ENCODE data around the gene E2F1.

E2F1 gene

DNA sequence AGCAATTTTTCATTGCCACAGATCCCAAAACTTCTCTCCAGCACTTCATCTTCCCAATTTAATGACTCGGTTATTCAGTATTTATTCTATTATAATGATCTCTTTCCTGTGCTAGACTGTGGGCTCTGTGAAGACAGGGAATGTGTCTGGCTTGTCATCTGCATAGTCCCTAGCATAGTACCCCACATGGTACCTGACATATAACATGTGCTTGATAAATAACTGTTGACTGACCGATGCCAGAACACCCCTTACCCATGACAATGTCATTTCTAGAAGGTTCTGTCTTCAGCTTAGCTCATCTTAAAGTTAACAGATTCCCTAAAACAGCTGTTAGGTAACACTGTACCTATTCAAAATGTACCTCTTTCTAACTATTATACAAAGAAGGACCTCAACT is 30.3 kb upstream of the E2F1 start:
- Histone ChIP-seq H3K4me3 (no peak overlapping the region), H3K9me3 (no peaks in the 10 kb centered on the region), H3K4me1 (peaks cover 0 to 23% (median 14%) of the 10 kb centered on the region in 4 donors), H3K27ac (no peak overlapping the region), H3K27me3 (no peaks in the 10 kb centered on the region), H3K36me3 (peaks cover 14 to 41% (median 26%) of the 10 kb centered on the region in 3 donors)
- intact Hi-C loops (cut with DNase I; ENCODE audit: low total_unique reads): no loop called here
- TF ChIP-seq, protein P1, sequence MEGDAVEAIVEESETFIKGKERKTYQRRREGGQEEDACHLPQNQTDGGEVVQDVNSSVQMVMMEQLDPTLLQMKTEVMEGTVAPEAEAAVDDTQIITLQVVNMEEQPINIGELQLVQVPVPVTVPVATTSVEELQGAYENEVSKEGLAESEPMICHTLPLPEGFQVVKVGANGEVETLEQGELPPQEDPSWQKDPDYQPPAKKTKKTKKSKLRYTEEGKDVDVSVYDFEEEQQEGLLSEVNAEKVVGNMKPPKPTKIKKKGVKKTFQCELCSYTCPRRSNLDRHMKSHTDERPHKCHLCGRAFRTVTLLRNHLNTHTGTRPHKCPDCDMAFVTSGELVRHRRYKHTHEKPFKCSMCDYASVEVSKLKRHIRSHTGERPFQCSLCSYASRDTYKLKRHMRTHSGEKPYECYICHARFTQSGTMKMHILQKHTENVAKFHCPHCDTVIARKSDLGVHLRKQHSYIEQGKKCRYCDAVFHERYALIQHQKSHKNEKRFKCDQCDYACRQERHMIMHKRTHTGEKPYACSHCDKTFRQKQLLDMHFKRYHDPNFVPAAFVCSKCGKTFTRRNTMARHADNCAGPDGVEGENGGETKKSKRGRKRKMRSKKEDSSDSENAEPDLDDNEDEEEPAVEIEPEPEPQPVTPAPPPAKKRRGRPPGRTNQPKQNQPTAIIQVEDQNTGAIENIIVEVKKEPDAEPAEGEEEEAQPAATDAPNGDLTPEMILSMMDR (IDR thresholded peaks at IDR 0.05): no peak
- DNase-seq: no peak

DNA sequence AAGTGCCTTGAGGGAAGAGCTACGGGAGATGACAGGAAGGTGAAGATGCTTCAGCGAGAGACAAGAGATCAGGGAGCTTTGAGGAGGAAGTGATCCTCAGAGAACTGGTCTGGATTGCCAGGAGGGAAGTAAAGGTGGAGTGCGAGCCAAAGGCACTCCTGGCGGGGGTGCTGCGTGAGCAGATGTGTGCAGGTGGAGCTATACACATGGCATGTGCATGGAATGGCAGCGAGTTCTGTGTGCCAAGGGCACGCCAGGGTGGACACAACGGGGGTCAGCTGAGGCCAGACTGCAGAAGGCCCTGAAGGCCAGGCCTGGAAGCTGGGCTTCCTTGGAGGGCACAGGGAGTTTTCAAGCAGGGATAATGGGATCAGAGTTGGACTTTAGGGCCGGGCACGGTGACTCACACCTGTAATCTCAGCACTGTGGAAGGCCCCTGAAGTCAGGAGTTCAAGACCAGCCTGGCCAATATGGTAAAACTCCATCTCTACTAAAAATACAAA is 27.7 kb upstream of the E2F1 start:
- DNase-seq: no peak
- TF ChIP-seq, protein P1 (IDR thresholded peaks at IDR 0.05): no peak
- Histone ChIP-seq H3K27ac (no peak overlapping the region), H3K4me1 (peaks cover 0 to 8% (median 2%) of the 10 kb centered on the region in 4 donors), H3K27me3 (no peaks in the 10 kb centered on the region), H3K36me3 (peaks cover 14 to 53% (median 36%) of the 10 kb centered on the region in 3 donors), H3K9me3 (no peaks in the 10 kb centered on the region), H3K4me3 (no peak overlapping the region)
- intact Hi-C loops (cut with DNase I; ENCODE audit: low total_unique reads): no loop called here

DNA sequence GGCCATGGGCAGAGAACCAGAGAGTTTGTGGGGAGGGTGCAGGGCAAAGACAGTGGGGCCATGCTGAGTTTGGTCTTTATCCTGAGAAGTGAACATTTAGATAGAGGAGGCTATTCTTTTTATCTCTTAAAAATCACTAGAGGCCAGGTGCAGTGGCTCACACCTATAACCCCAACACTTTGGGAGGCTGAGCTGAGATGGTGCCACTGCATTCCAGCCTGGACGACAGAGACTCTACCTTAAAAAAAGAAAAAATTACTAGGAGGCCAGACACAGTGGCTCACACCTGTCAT is 25.2 kb upstream of the E2F1 start:
- Histone ChIP-seq H3K4me3 (no peak overlapping the region), H3K27ac (no peak overlapping the region), H3K4me1 (peaks cover 0 to 3% (median 0%) of the 10 kb centered on the region in 4 donors), H3K9me3 (no peaks in the 10 kb centered on the region), H3K27me3 (no peaks in the 10 kb centered on the region), H3K36me3 (peaks cover 29 to 68% (median 43%) of the 10 kb centered on the region in 3 donors)
- TF ChIP-seq, protein P1 (IDR thresholded peaks at IDR 0.05): no peak
- no peak for DNase-seq
- intact Hi-C loops (cut with DNase I; ENCODE audit: low total_unique reads): no loop called here

DNA sequence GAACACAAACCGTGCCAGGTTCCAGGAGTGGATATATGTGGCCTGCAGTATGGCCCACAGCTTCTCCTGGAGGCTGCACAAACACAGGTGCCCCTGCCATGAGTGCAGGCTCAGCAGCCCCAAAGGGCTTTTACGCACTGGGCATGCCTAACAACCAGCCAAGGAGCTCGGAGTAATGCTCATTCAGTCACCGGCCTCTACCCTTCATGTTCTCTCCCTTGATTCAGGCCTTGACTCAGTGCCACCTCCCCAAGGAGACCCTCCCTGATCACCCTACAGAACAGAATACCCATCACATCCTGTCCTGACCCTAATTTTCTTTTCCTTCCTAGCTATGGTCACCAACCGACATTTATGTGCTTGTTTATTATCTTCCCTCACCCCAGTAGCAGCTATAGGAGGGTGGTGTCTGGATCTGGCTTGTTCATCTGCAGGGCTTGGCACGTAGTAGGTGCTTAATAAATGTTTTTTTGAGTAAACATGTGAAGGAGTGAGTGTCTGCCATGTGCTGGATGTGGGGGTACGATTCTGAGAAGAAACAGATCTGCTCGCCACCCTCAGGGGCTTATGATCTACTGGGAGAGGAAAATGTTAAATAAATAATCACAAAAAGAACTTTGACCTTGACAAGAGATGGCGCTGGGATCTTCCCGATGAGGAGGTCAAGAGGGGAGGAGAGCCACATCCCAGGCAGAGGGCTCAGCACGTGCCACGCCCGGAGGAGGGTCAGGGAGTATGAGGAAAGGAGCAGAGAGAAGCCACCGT is 24.7 kb upstream of the E2F1 start:
- no peak for DNase-seq
- intact Hi-C loops (cut with DNase I; ENCODE audit: low total_unique reads): no loop called here
- Histone ChIP-seq H3K4me1 (no peaks in the 10 kb centered on the region), H3K36me3 (peaks cover 34 to 69% (median 43%) of the 10 kb centered on the region in 3 donors), H3K27me3 (no peaks in the 10 kb centered on the region), H3K4me3 (no peak overlapping the region), H3K27ac (no peak overlapping the region), H3K9me3 (no peaks in the 10 kb centered on the region)
- TF ChIP-seq, protein P1 (IDR thresholded peaks at IDR 0.05): no peak

DNA sequence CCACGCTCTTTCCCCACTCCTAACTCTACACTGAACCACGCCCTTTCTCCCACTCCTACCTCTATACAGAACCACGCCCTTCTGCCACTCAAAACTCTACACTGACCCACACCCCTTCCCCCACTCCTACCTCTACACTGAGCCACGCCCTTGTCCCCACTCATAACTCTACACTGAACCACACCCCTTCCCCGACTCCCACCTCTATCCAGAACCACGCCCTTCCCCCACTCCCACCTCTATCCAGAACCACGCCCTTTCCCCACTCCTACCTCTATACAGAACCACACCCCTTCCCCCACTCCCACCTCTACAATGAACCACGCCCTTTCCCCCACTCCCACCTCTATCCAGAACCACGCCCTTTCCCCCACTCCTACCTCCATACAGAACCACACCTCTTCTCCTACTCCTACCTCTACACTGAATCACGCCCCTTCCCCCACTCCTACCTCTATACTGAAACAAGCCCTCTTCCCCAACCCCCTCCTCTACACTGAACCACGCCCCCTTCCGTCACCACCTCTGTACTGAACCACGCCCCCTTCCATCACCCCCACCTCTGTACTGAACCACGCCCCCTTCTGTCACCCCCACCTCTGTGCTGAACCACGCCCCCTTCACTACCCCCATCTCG is 23.8 kb upstream of the E2F1 start:
- DNase-seq: no peak
- H3K27ac ChIP-seq: no peak overlapping the region
- TF ChIP-seq, protein P1 (IDR thresholded peaks at IDR 0.05): no peak
- H3K9me3 ChIP-seq: no peaks in the 10 kb centered on the region
- H3K27me3 ChIP-seq: no peaks in the 10 kb centered on the region
- no peak overlapping the region for H3K4me3 ChIP-seq
- no peaks in the 10 kb centered on the region for H3K4me1 ChIP-seq
- peaks cover 34 to 64% (median 43%) of the 10 kb centered on the region in 3 donors for H3K36me3 ChIP-seq
- intact Hi-C loops (cut with DNase I; ENCODE audit: low total_unique reads): no loop called here
